ENCODE measurements around the gene ATAD5.
"Not testable (repeated sequence)": the region's sequence is repeated elsewhere in the genome, so short reads cannot be mapped to it uniquely, and the experiment has no call there.

Gene ATAD5

GRCh38 chr17:30831663-30832437 is at the start of gene ATAD5:
Gene ATAD5 (plus strand): TSS chr17:30831966. CDS start chr17:30832348, 382 bp downstream.
- DNase-seq: peak; percentile 46

GRCh38 chr17:30782206-30782605 is 49.6 kb upstream of the ATAD5 start:
- DNase-seq: no peak

GRCh38 chr17:30788918-30789317 is 42.8 kb upstream of the ATAD5 start:
- no peak for DNase-seq

- DNase-seq: no peak
Measured at GRCh38 chr17:30790279-30790678, 41.5 kb upstream of the ATAD5 start.

GRCh38 chr17:30793282-30793977 is 38.3 kb upstream of the ATAD5 start:
- no peak for DNase-seq

GRCh38 chr17:30794372-30794771 is 37.4 kb upstream of the ATAD5 start:
- no peak for DNase-seq

- no peak for DNase-seq
Measured at GRCh38 chr17:30796016-30796415, 35.8 kb upstream of the ATAD5 start.

- DNase-seq: no peak
Measured at GRCh38 chr17:30801671-30802070, 30.1 kb upstream of the ATAD5 start.

- no peak for DNase-seq
Measured at GRCh38 chr17:30805944-30806456, 25.8 kb upstream of the ATAD5 start.

- no peak for DNase-seq
Measured at GRCh38 chr17:30807896-30808295, 23.9 kb upstream of the ATAD5 start.

- no peak for DNase-seq
Measured at GRCh38 chr17:30808785-30809286, 22.9 kb upstream of the ATAD5 start.

- DNase-seq: no peak
Measured at GRCh38 chr17:30809867-30810266, 21.9 kb upstream of the ATAD5 start.

GRCh38 chr17:30812218-30813177 is 19.3 kb upstream of the ATAD5 start:
- DNase-seq: no peak

- not testable (repeated sequence) for DNase-seq
Measured at GRCh38 chr17:30814236-30814635, 17.5 kb upstream of the ATAD5 start.

- DNase-seq: not testable (repeated sequence)
Measured at GRCh38 chr17:30814860-30815259, 16.9 kb upstream of the ATAD5 start.

- no peak for DNase-seq
Measured at GRCh38 chr17:30816165-30816564, 15.6 kb upstream of the ATAD5 start.

GRCh38 chr17:30819971-30820705 is 11.6 kb upstream of the ATAD5 start:
- DNase-seq: no peak

GRCh38 chr17:30821871-30822723 is 9.7 kb upstream of the ATAD5 start:
- DNase-seq: no peak

- DNase-seq: not testable (repeated sequence)
Measured at GRCh38 chr17:30822919-30823318, 8.8 kb upstream of the ATAD5 start.

- DNase-seq: no peak
Measured at GRCh38 chr17:30823421-30823820, 8.3 kb upstream of the ATAD5 start.

- DNase-seq: peak; percentile 33
Measured at GRCh38 chr17:30824002-30824355, 7.8 kb upstream of the ATAD5 start.

All from 8988T (cell line).